Upper lobe of left lung (tissue), 6 donors: ENCODE results near the gene GNB5. TPM values are rescaled to one million over a fixed set of nuclear protein-coding genes. Genes with fewer than 3 reads are reported as not detected.

Source experiments
- ATAC-seq, 2 donors: fragments of 200-7000 bp; cut with Tn5 transposase; one replicate each; pipeline ENCODE4 v1.9.1; 2022; ENCODE audit warnings: mild to moderate bottlenecking in 2 of 2, moderate library complexity in 2 of 2; ENCODE audit not compliant: low FRiP score in 2 of 2
- DNase-seq, 2 donors: peaks; one replicate each; pipeline ENCODE4 v3.0.0-alpha.2; 2019 to 2020
- H3K27ac ChIP-seq, 4 donors: fragments of 200-600 bp; sonication (generic); one replicate each; pipeline ENCODE4 v1.5.1; 2016 to 2019
- H3K27me3 ChIP-seq, 4 donors: fragments of 200-600 bp; sonication (generic); one replicate each; pipeline ENCODE4 v1.5.1; 2017 to 2019
- H3K36me3 ChIP-seq, 4 donors: fragments of 200-600 bp; sonication (generic); one replicate each; pipeline ENCODE4 v1.5.1; 2016 to 2019
- H3K4me1 ChIP-seq, 4 donors: fragments of 200-600 bp; sonication (generic); one replicate each; pipeline ENCODE4 v1.5.1; 2018 to 2019
- H3K4me3 ChIP-seq, 4 donors: fragments of 200-600 bp; sonication (generic); one replicate each; pipeline ENCODE4 v1.5.1; 2017 to 2019; ENCODE audit warnings: mild to moderate bottlenecking in 2 of 4, moderate library complexity in 1 of 4
- H3K9me3 ChIP-seq, 4 donors: fragments of 200-600 bp; sonication (generic); one replicate each; pipeline ENCODE4 v1.5.1; 2018 to 2019
- CTCF ChIP-seq, 6 experiments: fragments of 450-650 bp in 4 of 6; fragments of 200-600 bp in 2 of 6; sonication (generic) in 2 of 6; IDR thresholded peaks; one replicate each; pipeline ENCODE4 v1.5.1; 2016 to 2019; ENCODE audit warnings: antibody characterized with exemption in 6 of 6
- EP300 ChIP-seq, 4 donors: sonication (generic); formaldehyde crosslinking; IDR thresholded peaks; one replicate each; pipeline ENCODE4 v1.5.1; 2017; ENCODE audit warnings: antibody characterized with exemption in 4 of 4, control low read depth in 2 of 4
- POLR2A ChIP-seq, 4 donors: fragments of 450-650 bp; IDR thresholded peaks; one replicate each; pipeline ENCODE4 v1.5.1; 2016 to 2017; ENCODE audit warnings: antibody characterized with exemption in 4 of 4, mild to moderate bottlenecking in 2 of 4
- POLR2AphosphoS5 ChIP-seq, 2 donors: sonication (generic); formaldehyde crosslinking; IDR thresholded peaks; one replicate each; pipeline ENCODE4 v1.5.1; 2017; ENCODE audit warnings: antibody characterized with exemption in 2 of 2
- WGBS, 2 donors: methylation state at CpG; one replicate each; pipeline ENCODE4 v1.1.5; 2017 to 2018; 5-methylcytosine and 5-hydroxymethylcytosine counted together
- total RNA-seq, 6 donors: library from RNA; depleted of rRNA in 4 of 6; stranded (reverse); fragments of >200 nt in 4 of 6; gene quantifications; one replicate each; pipeline versions ENCODE4 v1.1.0 to v1.2.1, GENCODE V29; 2016 to 2021
- donor health status: DM: no; HTN: no; CAD: no; lungs with moderate emphysema.
- donor health status: DM: no; HTN: yes; CAD: no; lungs with severe emphysema.

The GNB5 gene
- total RNA-seq, 6 donors from 2014 or later, result 14.7 to 56.8 (median 31.0) TPM

- 93 to 97% methylated on average over 20 of the region's 20 CpGs for WGBS, 2 donors
- Histone ChIP-seq H3K4me3 (no peak overlapping the region), H3K27ac (no peak overlapping the region), H3K9me3 (no peaks in the 10 kb centered on the region), H3K36me3 (peaks cover 0 to 12% (median 2%) of the 10 kb centered on the region in 4 donors), H3K27me3 (no peaks in the 10 kb centered on the region), H3K4me1 (no peaks in the 10 kb centered on the region)
- ATAC-seq (no peak), DNase-seq (peak in 1 of 2 donors; percentile 54)
- no peak for TF ChIP-seq POLR2AphosphoS5 (IDR thresholded peaks at IDR 0.05)
- no peak for TF ChIP-seq POLR2A (IDR thresholded peaks at IDR 0.05)
- TF ChIP-seq EP300 (IDR thresholded peaks at IDR 0.05), result no peak
- no peak for TF ChIP-seq CTCF (IDR thresholded peaks at IDR 0.05)
These were observed 13.5 kb upstream of the GNB5 start for GRCh38 chr15:52204657-52205056.

DNA sequence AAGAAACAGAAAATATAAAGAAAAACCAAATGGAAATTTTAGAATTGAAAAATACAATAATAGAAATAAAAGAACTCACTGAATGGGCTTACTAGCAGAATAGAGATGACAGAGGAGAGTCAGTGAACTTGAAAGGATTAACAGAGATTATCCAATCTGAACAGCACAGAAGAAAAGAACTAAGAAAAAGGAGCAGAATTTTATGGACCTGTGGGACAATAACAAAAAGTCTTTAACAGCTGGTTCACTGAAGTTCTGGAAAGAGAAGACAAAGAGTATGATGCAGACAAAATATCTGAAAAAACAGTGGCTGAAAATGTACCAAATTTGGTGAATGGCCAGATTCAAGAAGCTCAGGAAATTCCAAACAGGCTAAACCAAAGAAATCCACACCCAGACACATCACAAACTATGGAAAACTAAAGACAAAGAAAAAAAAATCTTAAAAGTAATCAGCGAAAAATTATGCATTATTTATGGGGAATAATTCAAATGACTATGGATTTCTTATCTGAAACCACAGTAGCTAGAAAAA, 9.7 kb upstream of the GNB5 start:
- H3K9me3 ChIP-seq, result no peaks in the 10 kb centered on the region
- TF ChIP-seq POLR2A (IDR thresholded peaks at IDR 0.05) (no peak), POLR2AphosphoS5 (IDR thresholded peaks at IDR 0.05) (no peak), CTCF (IDR thresholded peaks at IDR 0.05) (no peak), EP300 (IDR thresholded peaks at IDR 0.05) (no peak)
- ATAC-seq, result no peak
- no peak for DNase-seq
- H3K27me3 ChIP-seq, result no peaks in the 10 kb centered on the region
- H3K4me3 ChIP-seq, result no peak overlapping the region
- H3K27ac ChIP-seq, result no peak overlapping the region
- H3K4me1 ChIP-seq, result no peaks in the 10 kb centered on the region
- peaks cover 0 to 16% (median 2%) of the 10 kb centered on the region in 4 donors for H3K36me3 ChIP-seq
- 87 to 90% methylated on average over 1 of the region's 1 CpG for WGBS, 2 donors

DNA sequence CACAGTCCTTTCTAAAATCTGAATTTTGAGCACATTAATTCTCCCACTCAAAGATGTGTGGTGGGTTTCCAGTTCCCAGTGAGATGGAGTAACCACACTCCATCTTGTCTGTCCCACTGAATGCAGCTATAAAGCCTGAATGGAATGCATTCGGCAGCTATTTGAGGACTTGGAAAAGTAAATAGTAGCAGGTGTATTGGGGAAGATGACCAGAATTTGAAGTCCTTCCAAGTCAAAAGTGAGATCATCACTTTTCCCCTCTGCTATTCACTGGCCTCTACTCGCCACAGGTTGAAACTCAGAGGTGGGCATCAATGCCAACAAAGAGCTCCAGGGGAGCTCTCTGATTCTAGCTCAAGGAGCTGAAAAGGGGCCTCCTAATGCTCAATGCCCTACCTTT, 8.1 kb upstream of the GNB5 start:
- H3K4me1 ChIP-seq, result no peaks in the 10 kb centered on the region
- ATAC-seq (no peak), DNase-seq (no peak)
- H3K36me3 ChIP-seq, result peaks cover 0 to 8% (median 2%) of the 10 kb centered on the region in 4 donors
- no peak overlapping the region for H3K27ac ChIP-seq
- H3K27me3 ChIP-seq, result no peaks in the 10 kb centered on the region
- TF ChIP-seq EP300 (IDR thresholded peaks at IDR 0.05) (no peak), POLR2A (IDR thresholded peaks at IDR 0.05) (no peak), POLR2AphosphoS5 (IDR thresholded peaks at IDR 0.05) (no peak), CTCF (IDR thresholded peaks at IDR 0.05) (no peak)
- 79 to 91% methylated on average over 2 of the region's 2 CpGs for WGBS, 2 donors
- H3K4me3 ChIP-seq, result no peak overlapping the region
- H3K9me3 ChIP-seq, result no peaks in the 10 kb centered on the region

DNA sequence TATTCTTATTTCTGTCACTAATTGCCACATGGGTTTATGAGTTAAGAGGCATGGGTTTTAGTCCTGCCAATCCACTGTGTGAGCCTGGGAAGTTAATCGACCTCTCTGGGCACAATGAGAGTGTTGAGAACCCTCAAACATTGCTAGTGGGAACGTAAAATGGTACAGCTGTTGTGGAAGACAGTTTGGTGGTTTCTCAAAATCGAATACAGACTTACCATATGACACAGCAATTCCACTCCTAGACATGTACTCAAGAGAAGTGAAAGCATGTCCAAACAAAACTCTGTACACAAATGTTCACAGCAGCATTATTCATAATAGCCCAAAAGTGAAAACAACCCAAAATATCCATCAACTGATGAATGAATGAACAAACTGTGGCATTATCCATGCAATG, 5.7 kb upstream of the GNB5 start:
- no peak for TF ChIP-seq POLR2AphosphoS5 (IDR thresholded peaks at IDR 0.05)
- TF ChIP-seq POLR2A (IDR thresholded peaks at IDR 0.05), result no peak
- TF ChIP-seq EP300 (IDR thresholded peaks at IDR 0.05), result no peak
- no peak for TF ChIP-seq CTCF (IDR thresholded peaks at IDR 0.05)
- DNase-seq, result no peak
- Histone ChIP-seq H3K4me3 (no peak overlapping the region), H3K27ac (no peak overlapping the region), H3K36me3 (peaks cover 0 to 4% (median 2%) of the 10 kb centered on the region in 4 donors), H3K4me1 (no peaks in the 10 kb centered on the region), H3K9me3 (no peaks in the 10 kb centered on the region), H3K27me3 (no peaks in the 10 kb centered on the region)
- WGBS, 2 donors, result 64 to 67% methylated on average over 3 of the region's 3 CpGs
- ATAC-seq, result no peak

DNA sequence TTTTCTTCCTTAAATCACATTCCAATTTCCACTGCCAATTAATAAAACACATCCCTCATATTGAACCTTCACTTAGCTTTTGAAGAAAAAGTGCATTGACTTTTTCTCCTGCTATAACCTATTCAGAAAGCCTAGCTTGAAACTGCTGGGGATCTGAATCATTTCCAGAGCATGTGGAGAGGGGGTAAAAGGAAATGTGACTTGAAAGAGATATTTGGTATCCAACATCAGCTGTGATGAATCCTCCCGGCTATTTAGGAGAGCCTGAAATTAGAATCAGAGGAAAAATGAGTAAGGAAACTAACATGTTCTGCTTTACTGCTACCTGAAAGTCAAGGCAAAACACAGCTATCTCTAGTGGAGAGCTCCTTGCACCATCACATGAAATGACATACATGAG, 2.6 kb upstream of the GNB5 start:
- H3K9me3 ChIP-seq, result no peaks in the 10 kb centered on the region
- no peaks in the 10 kb centered on the region for H3K27me3 ChIP-seq
- no peaks in the 10 kb centered on the region for H3K4me1 ChIP-seq
- H3K27ac ChIP-seq, result no peak overlapping the region
- 72 to 77% methylated on average over 1 of the region's 1 CpG for WGBS, 2 donors
- no peak for DNase-seq
- H3K4me3 ChIP-seq, result no peak overlapping the region
- no peak for ATAC-seq
- peaks cover 0 to 4% (median 2%) of the 10 kb centered on the region in 4 donors for H3K36me3 ChIP-seq
- no peak for TF ChIP-seq POLR2AphosphoS5 (IDR thresholded peaks at IDR 0.05)
- no peak for TF ChIP-seq EP300 (IDR thresholded peaks at IDR 0.05)
- no peak for TF ChIP-seq CTCF (IDR thresholded peaks at IDR 0.05)
- TF ChIP-seq POLR2A (IDR thresholded peaks at IDR 0.05), result no peak
